ENCODE measurements around the gene BOK.
A peak's percentile ranks its signal among the peaks of the same experiment; 100 is the strongest.

The BOK gene

DNA sequence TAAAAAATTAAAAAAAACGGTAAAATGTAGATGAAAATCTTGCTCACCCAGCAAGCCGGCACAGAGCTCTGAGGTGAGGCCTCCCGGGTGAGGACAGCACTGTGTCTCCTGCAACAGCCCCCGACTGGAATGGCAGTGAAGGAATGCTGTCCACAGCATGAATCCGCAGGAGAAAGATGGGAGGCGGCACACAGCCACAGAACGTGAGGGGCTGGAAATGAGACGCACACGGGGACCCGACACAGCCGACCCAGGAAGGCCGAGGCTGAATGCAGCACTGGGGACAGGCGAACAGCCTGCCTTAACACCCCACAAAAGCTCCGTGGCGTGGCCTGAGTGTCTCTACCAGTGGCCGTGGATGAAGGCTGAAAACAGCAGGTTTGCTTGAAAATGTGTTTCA lies 34.7 kb downstream of the BOK start:
- no peaks in the 10 kb centered on the region for H3K79me2 ChIP-seq (ENCODE audit: insufficient read depth, low read length)

DNA sequence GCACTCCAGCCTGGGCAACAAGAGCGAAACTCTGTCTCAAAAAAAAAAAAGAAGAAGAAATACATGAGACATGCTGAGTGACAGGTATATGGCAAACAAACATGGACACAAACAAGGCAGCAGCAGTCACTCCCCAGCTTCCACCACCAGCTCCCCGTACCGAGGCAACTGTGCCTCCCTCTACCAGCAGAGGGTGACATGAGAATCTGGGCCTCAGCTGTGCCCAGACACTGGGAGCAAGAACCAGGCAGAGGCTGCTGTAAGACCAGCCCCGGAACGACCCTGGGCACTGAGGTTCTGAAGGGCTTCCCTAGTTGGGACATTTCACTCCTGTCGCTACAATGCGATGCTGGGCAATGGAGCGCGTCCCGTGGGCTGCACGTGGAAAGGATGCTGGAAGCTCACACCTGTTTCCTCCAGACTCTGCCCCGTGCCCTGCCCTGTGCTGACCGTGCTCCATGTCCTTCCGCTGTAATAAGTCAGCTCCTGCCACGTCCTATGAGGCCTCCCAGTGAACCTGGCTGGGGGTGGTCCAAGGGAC lies 37.1 kb downstream of the BOK start:
- H2AFZ ChIP-seq (ENCODE audit: low read depth, low read length) = no peak overlapping the region
- no peaks in the 10 kb centered on the region for H3K4me1 ChIP-seq (ENCODE audit: insufficient read depth, low read length)
- DNase-seq (peak; percentile 30), ATAC-seq (ENCODE audit: insufficient read depth, low read depth) (0 out of 3 replicates have a peak, but pooled peaks have one; percentile 57)
- H3K27me3 ChIP-seq (ENCODE audit: insufficient read depth, low read length, poor library complexity) = no peaks in the 10 kb centered on the region
- peaks cover 77% of the 10 kb centered on the region for H3K36me3 ChIP-seq (ENCODE audit: insufficient read depth, low read length)
- H4K20me1 ChIP-seq (ENCODE audit: insufficient read depth, low read length) = 0 out of 2 replicates have a peak, but pooled peaks cover 5% of the 10 kb centered on the region
- no peak overlapping the region for H3K4me3 ChIP-seq (ENCODE audit: low read depth in 1 of 2, low read length in 2 of 2)
- no peak overlapping the region for H3K4me2 ChIP-seq (ENCODE audit: insufficient read depth, low read length)
- peaks cover 1% of the 10 kb centered on the region for H3K9me3 ChIP-seq (ENCODE audit: insufficient read depth, low read length, severe bottlenecking)
- H3K27ac ChIP-seq (ENCODE audit: low read length) = no peak overlapping the region
- no peak for TF ChIP-seq EZH2 (IDR thresholded peaks at IDR 0.05; ENCODE audit: borderline replicate concordance, low read depth, low read length, severe bottlenecking)
- TF ChIP-seq, protein P1, sequence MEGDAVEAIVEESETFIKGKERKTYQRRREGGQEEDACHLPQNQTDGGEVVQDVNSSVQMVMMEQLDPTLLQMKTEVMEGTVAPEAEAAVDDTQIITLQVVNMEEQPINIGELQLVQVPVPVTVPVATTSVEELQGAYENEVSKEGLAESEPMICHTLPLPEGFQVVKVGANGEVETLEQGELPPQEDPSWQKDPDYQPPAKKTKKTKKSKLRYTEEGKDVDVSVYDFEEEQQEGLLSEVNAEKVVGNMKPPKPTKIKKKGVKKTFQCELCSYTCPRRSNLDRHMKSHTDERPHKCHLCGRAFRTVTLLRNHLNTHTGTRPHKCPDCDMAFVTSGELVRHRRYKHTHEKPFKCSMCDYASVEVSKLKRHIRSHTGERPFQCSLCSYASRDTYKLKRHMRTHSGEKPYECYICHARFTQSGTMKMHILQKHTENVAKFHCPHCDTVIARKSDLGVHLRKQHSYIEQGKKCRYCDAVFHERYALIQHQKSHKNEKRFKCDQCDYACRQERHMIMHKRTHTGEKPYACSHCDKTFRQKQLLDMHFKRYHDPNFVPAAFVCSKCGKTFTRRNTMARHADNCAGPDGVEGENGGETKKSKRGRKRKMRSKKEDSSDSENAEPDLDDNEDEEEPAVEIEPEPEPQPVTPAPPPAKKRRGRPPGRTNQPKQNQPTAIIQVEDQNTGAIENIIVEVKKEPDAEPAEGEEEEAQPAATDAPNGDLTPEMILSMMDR (IDR thresholded peaks at IDR 0.05; ENCODE audit: borderline replicate concordance, extremely low read depth, low read length, poor library complexity, severe bottlenecking) = peak; percentile 57
- H3K9ac ChIP-seq (ENCODE audit: low read depth, low read length) = no peak overlapping the region
- H3K79me2 ChIP-seq (ENCODE audit: insufficient read depth, low read length) = no peaks in the 10 kb centered on the region

More for the DNA sequence above, 34.7 kb downstream of the BOK start:
- Histone ChIP-seq H3K4me1 (ENCODE audit: insufficient read depth, low read length) (no peaks in the 10 kb centered on the region), H4K20me1 (ENCODE audit: insufficient read depth, low read length) (0 out of 2 replicates have a peak, but pooled peaks cover 5% of the 10 kb centered on the region), H3K27ac (ENCODE audit: low read length) (no peak overlapping the region), H3K36me3 (ENCODE audit: insufficient read depth, low read length) (peaks cover 81% of the 10 kb centered on the region), H3K27me3 (ENCODE audit: insufficient read depth, low read length, poor library complexity) (no peaks in the 10 kb centered on the region), H3K9ac (ENCODE audit: low read depth, low read length) (no peak overlapping the region), H3K4me2 (ENCODE audit: insufficient read depth, low read length) (no peak overlapping the region), H3K9me3 (ENCODE audit: insufficient read depth, low read length, severe bottlenecking) (peaks cover 7% of the 10 kb centered on the region), H3K4me3 (ENCODE audit: low read depth in 1 of 2, low read length in 2 of 2) (no peak overlapping the region), H2AFZ (ENCODE audit: low read depth, low read length) (no peak overlapping the region)
- TF ChIP-seq, protein P1 (IDR thresholded peaks at IDR 0.05; ENCODE audit: borderline replicate concordance, extremely low read depth, low read length, poor library complexity, severe bottlenecking) = no peak
- no peak for TF ChIP-seq EZH2 (IDR thresholded peaks at IDR 0.05; ENCODE audit: borderline replicate concordance, low read depth, low read length, severe bottlenecking)
- no peak for ATAC-seq (ENCODE audit: insufficient read depth, low read depth)
- DNase-seq = no peak

DNA sequence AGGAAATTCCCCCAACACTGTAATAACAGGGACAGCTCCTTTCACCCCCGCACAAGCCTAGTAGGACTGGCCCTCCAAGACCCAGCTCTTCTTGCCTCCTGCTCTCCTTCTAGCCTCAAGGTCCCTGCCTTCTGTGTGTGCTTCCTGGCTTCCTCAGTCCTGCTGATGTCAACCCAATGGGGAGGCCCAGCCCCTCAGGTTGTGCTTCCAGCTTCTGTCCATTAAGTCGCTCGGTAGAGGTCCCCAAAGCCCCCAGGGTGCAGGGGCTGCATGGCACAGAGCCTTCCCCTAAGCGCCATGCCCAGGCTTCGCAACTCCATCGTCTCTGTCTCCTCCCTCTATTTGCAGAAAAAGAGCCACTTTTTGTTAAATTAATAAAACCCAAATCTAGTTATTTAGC lies 39.0 kb downstream of the BOK start:
- Histone ChIP-seq H3K9me3 (ENCODE audit: insufficient read depth, low read length, severe bottlenecking) (no peaks in the 10 kb centered on the region), H3K4me1 (ENCODE audit: insufficient read depth, low read length) (no peaks in the 10 kb centered on the region), H2AFZ (ENCODE audit: low read depth, low read length) (no peak overlapping the region), H3K27me3 (ENCODE audit: insufficient read depth, low read length, poor library complexity) (no peaks in the 10 kb centered on the region), H3K4me2 (ENCODE audit: insufficient read depth, low read length) (no peak overlapping the region), H4K20me1 (ENCODE audit: insufficient read depth, low read length) (0 out of 2 replicates have a peak, but pooled peaks cover 5% of the 10 kb centered on the region), H3K9ac (ENCODE audit: low read depth, low read length) (no peak overlapping the region), H3K4me3 (ENCODE audit: low read depth in 1 of 2, low read length in 2 of 2) (no peak overlapping the region), H3K27ac (ENCODE audit: low read length) (no peak overlapping the region), H3K79me2 (ENCODE audit: insufficient read depth, low read length) (no peaks in the 10 kb centered on the region), H3K36me3 (ENCODE audit: insufficient read depth, low read length) (peaks cover 72% of the 10 kb centered on the region)
- ATAC-seq (ENCODE audit: insufficient read depth, low read depth) (no peak), DNase-seq (no peak)
- TF ChIP-seq, protein P1 (IDR thresholded peaks at IDR 0.05; ENCODE audit: borderline replicate concordance, extremely low read depth, low read length, poor library complexity, severe bottlenecking) = no peak
